CD8-positive, alpha-beta memory T cell (primary cell): Measurements from ENCODE around the gene SGIP1. TPM values are rescaled to one million over a fixed set of nuclear protein-coding genes. Genes with fewer than 3 reads are reported as not detected.

Experiments used
- CTCF ChIA-PET: fragments of 350-600 bp; sonication (Branson Sonifier 250); formaldehyde crosslinking; loops from one replicate; lab custom pipeline; 2021; ENCODE audit warnings: antibody characterized with exemption; lab: Charles Lee
- POLR2A ChIA-PET: fragments of 350-600 bp; sonication (Branson Sonifier 250); formaldehyde crosslinking; loops from one replicate; lab custom pipeline; 2021; ENCODE audit warnings: antibody characterized with exemption; lab: Charles Lee
- DNase-seq, 5 donors: peaks; one replicate each; pipeline versions ENCODE4 v3.0.0 to v3.0.0-alpha.2; 2020 to 2022; ENCODE audit warnings: mixed read lengths in 1 of 5
- H3K27ac ChIP-seq: one replicate; pipeline ENCODE4 v1.7.0; 2013; ENCODE audit warnings: low read depth, mild to moderate bottlenecking, low read length, moderate library complexity
- H3K27me3 ChIP-seq: 2 replicates; pipeline ENCODE4 v1.7.0; 2013; ENCODE audit warnings: low read length, mild to moderate bottlenecking; ENCODE audit not compliant: insufficient read depth, poor library complexity, severe bottlenecking
- H3K36me3 ChIP-seq: 2 replicates; pipeline ENCODE4 v1.7.0; 2013; ENCODE audit warnings: mild to moderate bottlenecking, low read length, moderate library complexity; ENCODE audit not compliant: insufficient read depth
- H3K4me1 ChIP-seq: 2 replicates; pipeline ENCODE4 v1.7.0; 2013; ENCODE audit warnings: mild to moderate bottlenecking, low read length, moderate library complexity; ENCODE audit not compliant: insufficient read depth
- H3K4me3 ChIP-seq: 2 replicates; pipeline ENCODE4 v1.7.0; 2013; ENCODE audit warnings: mild to moderate bottlenecking, low read length
- H3K9me3 ChIP-seq: 2 replicates; pipeline ENCODE4 v1.7.0; 2013; ENCODE audit warnings: mild to moderate bottlenecking, low read length
- H3K27ac Mint-ChIP-seq, 8 donors: one replicate each; pipeline ENCODE4 v1.8.0; 2020 to 2021; ENCODE audit warnings: mixed read lengths in 8 of 8, mild to moderate bottlenecking in 6 of 8, inconsistent platforms in 3 of 8, moderate library complexity in 3 of 8
- H3K27me3 Mint-ChIP-seq, 2 donors: one replicate each; pipeline ENCODE4 v1.8.0; 2020 to 2021; ENCODE audit warnings: mixed read lengths in 2 of 2, mild to moderate bottlenecking in 1 of 2, moderate library complexity in 1 of 2
- H3K36me3 Mint-ChIP-seq, 3 donors: one replicate each; pipeline ENCODE4 v1.8.0; 2020 to 2021; ENCODE audit warnings: mixed read lengths in 3 of 3, inconsistent platforms in 1 of 3, mild to moderate bottlenecking in 1 of 3
- H3K4me1 Mint-ChIP-seq, 3 donors: one replicate each; pipeline ENCODE4 v1.8.0; 2020 to 2021; ENCODE audit warnings: mixed read lengths in 3 of 3, inconsistent platforms in 1 of 3, mild to moderate bottlenecking in 1 of 3
- H3K4me3 Mint-ChIP-seq, 7 donors: one replicate each; pipeline ENCODE4 v1.8.0; 2020 to 2021; ENCODE audit warnings: mixed read lengths in 7 of 7, mild to moderate bottlenecking in 6 of 7, moderate library complexity in 4 of 7, inconsistent platforms in 2 of 7
- H3K9me3 Mint-ChIP-seq, 5 donors: one replicate each; pipeline ENCODE4 v1.8.0; 2020 to 2022; ENCODE audit warnings: mixed read lengths in 5 of 5, mild to moderate bottlenecking in 3 of 5, moderate library complexity in 2 of 5, inconsistent platforms in 1 of 5
- polyA plus RNA-seq: library from polyadenylated mRNA; unstranded; fragments of 300-500 nt; fragmentation: Illumina TruSeq; gene quantifications from one replicate; pipeline ENCODE4 v1.2.3, GENCODE V29; 2021
- total RNA-seq, 2 experiments: library from RNA; stranded (reverse); gene quantifications; one replicate each; pipeline ENCODE4 v1.2.3, GENCODE V29; 2021

SGIP1 gene
- total and polyA plus RNA-seq, 3 experiments from 2014 or later, result not detected

GRCh38 chr1:66535853-66536252 lies 1.9 kb downstream of the SGIP1 start:
- ChIA-PET POLR2A (no interaction called here), CTCF (no interaction called here)
- H3K36me3 Mint-ChIP-seq, result no peaks in the 10 kb centered on the region
- peaks cover 20 to 65% of the 10 kb centered on the region in 2 donors for H3K27me3 Mint-ChIP-seq
- Histone ChIP-seq H3K27ac (no peak overlapping the region), H3K9me3 (no peaks in the 10 kb centered on the region), H3K4me3 (no peak overlapping the region), H3K27me3 (no peaks in the 10 kb centered on the region), H3K36me3 (no peaks in the 10 kb centered on the region), H3K4me1 (no peaks in the 10 kb centered on the region)
- H3K4me1 Mint-ChIP-seq, result peaks cover 5 to 15% (median 5%) of the 10 kb centered on the region in 3 donors
- H3K27ac Mint-ChIP-seq, result no peak overlapping the region
- H3K4me3 Mint-ChIP-seq, result no peak overlapping the region
- H3K9me3 Mint-ChIP-seq, result peaks cover 0 to 2% (median 0%) of the 10 kb centered on the region in 5 donors
- DNase-seq, result no peak

- Histone ChIP-seq H3K4me1 (no peaks in the 10 kb centered on the region), H3K27ac (no peak overlapping the region), H3K4me3 (no peak overlapping the region), H3K27me3 (no peaks in the 10 kb centered on the region), H3K36me3 (no peaks in the 10 kb centered on the region), H3K9me3 (no peaks in the 10 kb centered on the region)
- CTCF ChIA-PET, result no interaction called here
- no peak for DNase-seq
- Mint-ChIP-seq H3K36me3 (no peaks in the 10 kb centered on the region), H3K4me1 (peaks cover 3 to 12% (median 5%) of the 10 kb centered on the region in 3 donors), H3K27ac (no peak overlapping the region), H3K27me3 (peaks cover 13 to 55% of the 10 kb centered on the region in 2 donors), H3K4me3 (no peak overlapping the region), H3K9me3 (no peaks in the 10 kb centered on the region)
- POLR2A ChIA-PET, result no interaction called here
Measured at GRCh38 chr1:66537718-66538117, 3.8 kb downstream of the SGIP1 start.

- no peaks in the 10 kb centered on the region for H3K4me1 ChIP-seq
- no peaks in the 10 kb centered on the region for H3K36me3 ChIP-seq
- no peak overlapping the region for H3K4me3 ChIP-seq
- no peaks in the 10 kb centered on the region for H3K9me3 ChIP-seq
- H3K36me3 Mint-ChIP-seq, result no peaks in the 10 kb centered on the region
- ChIA-PET CTCF (no interaction called here), POLR2A (no interaction called here)
- peaks cover 10 to 44% of the 10 kb centered on the region in 2 donors for H3K27me3 Mint-ChIP-seq
- no peak overlapping the region for H3K4me3 Mint-ChIP-seq
- H3K4me1 Mint-ChIP-seq, result no peaks in the 10 kb centered on the region
- H3K27ac ChIP-seq, result no peak overlapping the region
- no peak overlapping the region for H3K27ac Mint-ChIP-seq
- H3K9me3 Mint-ChIP-seq, result no peaks in the 10 kb centered on the region
- DNase-seq, result no peak
- no peaks in the 10 kb centered on the region for H3K27me3 ChIP-seq
Measured at GRCh38 chr1:66539491-66539890, 5.5 kb downstream of the SGIP1 start.

DNA sequence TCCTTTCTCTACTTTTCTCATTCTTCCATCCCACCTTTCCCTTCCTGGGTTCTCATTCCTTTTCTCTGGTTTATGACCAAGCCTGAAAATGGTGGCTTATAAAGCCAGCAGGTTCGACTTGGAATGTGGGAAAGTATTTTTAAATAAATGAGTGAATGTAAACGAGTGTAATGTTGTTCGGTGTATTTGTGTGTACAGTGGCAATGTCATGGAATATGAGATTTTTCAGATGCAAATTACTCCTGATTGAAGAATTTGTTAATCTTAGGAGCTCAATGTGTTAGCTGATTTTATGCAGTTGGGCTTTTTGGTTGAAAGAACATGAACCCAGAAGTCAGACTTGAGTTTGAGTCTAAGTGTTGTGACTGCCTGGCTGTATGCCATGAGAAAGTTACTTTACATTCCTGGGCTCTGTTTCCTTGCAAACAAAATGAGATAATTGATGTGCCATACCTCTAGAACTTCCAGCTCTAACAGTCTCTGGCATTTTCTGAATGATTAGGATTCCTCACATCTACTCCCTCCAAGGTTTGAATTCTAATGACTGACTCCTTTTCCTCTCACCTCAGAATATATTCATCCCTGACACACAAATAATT lies 6.6 kb downstream of the SGIP1 start:
- Histone ChIP-seq H3K36me3 (no peaks in the 10 kb centered on the region), H3K4me3 (no peak overlapping the region), H3K27me3 (no peaks in the 10 kb centered on the region), H3K27ac (no peak overlapping the region), H3K9me3 (no peaks in the 10 kb centered on the region), H3K4me1 (no peaks in the 10 kb centered on the region)
- peaks cover 9 to 42% of the 10 kb centered on the region in 2 donors for H3K27me3 Mint-ChIP-seq
- H3K27ac Mint-ChIP-seq, result no peak overlapping the region
- no peak for DNase-seq
- no peaks in the 10 kb centered on the region for H3K4me1 Mint-ChIP-seq
- H3K9me3 Mint-ChIP-seq, result no peaks in the 10 kb centered on the region
- no peaks in the 10 kb centered on the region for H3K36me3 Mint-ChIP-seq
- ChIA-PET POLR2A (no interaction called here), CTCF (no interaction called here)
- H3K4me3 Mint-ChIP-seq, result no peak overlapping the region

DNA sequence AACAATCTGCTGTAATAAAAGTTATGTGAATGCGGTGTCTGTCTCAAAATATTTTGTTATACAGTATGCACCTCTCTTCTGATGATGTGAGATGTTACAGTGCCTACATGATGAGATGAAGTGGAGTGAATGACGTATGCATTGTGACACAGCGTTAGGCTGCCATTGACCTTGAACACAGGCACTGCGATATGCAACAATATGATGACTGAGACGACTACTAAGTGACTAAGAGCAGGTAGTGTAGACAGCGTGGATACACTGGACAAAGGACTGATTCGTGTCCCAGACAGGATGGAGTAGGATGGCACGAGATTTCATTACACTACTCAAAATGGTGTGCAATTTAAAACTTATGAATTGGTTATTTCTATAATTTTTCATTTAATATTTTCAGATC lies 8.4 kb downstream of the SGIP1 start:
- Mint-ChIP-seq H3K4me3 (no peak overlapping the region), H3K27me3 (peaks cover 4 to 34% of the 10 kb centered on the region in 2 donors), H3K36me3 (no peaks in the 10 kb centered on the region), H3K27ac (no peak overlapping the region), H3K4me1 (no peaks in the 10 kb centered on the region), H3K9me3 (no peaks in the 10 kb centered on the region)
- H3K9me3 ChIP-seq, result no peaks in the 10 kb centered on the region
- H3K27ac ChIP-seq, result no peak overlapping the region
- no peaks in the 10 kb centered on the region for H3K36me3 ChIP-seq
- no peaks in the 10 kb centered on the region for H3K4me1 ChIP-seq
- no peaks in the 10 kb centered on the region for H3K27me3 ChIP-seq
- CTCF ChIA-PET, result no interaction called here
- H3K4me3 ChIP-seq, result no peak overlapping the region
- POLR2A ChIA-PET, result no interaction called here
- no peak for DNase-seq

GRCh38 chr1:66542811-66543767 lies 9.1 kb downstream of the SGIP1 start:
- no peaks in the 10 kb centered on the region for H3K36me3 Mint-ChIP-seq
- H3K9me3 Mint-ChIP-seq, result no peaks in the 10 kb centered on the region
- H3K4me1 ChIP-seq, result no peaks in the 10 kb centered on the region
- no peaks in the 10 kb centered on the region for H3K36me3 ChIP-seq
- no peak overlapping the region for H3K27ac Mint-ChIP-seq
- no peak for DNase-seq
- CTCF ChIA-PET, result no interaction called here
- H3K9me3 ChIP-seq, result no peaks in the 10 kb centered on the region
- H3K27ac ChIP-seq, result no peak overlapping the region
- no peaks in the 10 kb centered on the region for H3K27me3 ChIP-seq
- no peak overlapping the region for H3K4me3 ChIP-seq
- H3K4me3 Mint-ChIP-seq, result no peak overlapping the region
- peaks cover 8 to 32% of the 10 kb centered on the region in 2 donors for H3K27me3 Mint-ChIP-seq
- POLR2A ChIA-PET, result no interaction called here
- H3K4me1 Mint-ChIP-seq, result no peaks in the 10 kb centered on the region

- H3K27ac ChIP-seq, result no peak overlapping the region
- H3K9me3 Mint-ChIP-seq, result no peaks in the 10 kb centered on the region
- CTCF ChIA-PET, result no interaction called here
Measured at GRCh38 chr1:66546047-66546810, 12.3 kb downstream of the SGIP1 start.

GRCh38 chr1:66549017-66549416 lies 15.1 kb downstream of the SGIP1 start:
- Mint-ChIP-seq H3K4me1 (no peaks in the 10 kb centered on the region), H3K9me3 (no peaks in the 10 kb centered on the region), H3K27ac (no peak overlapping the region), H3K27me3 (peaks cover 6 to 19% of the 10 kb centered on the region in 2 donors), H3K36me3 (no peaks in the 10 kb centered on the region), H3K4me3 (no peak overlapping the region)
- Histone ChIP-seq H3K36me3 (no peaks in the 10 kb centered on the region), H3K4me3 (no peak overlapping the region), H3K9me3 (no peaks in the 10 kb centered on the region), H3K27me3 (no peaks in the 10 kb centered on the region), H3K27ac (no peak overlapping the region), H3K4me1 (no peaks in the 10 kb centered on the region)
- no peak for DNase-seq
- ChIA-PET POLR2A (no interaction called here), CTCF (no interaction called here)

More at GRCh38 chr1:66546047-66546810, 12.3 kb downstream of the SGIP1 start:
- no peaks in the 10 kb centered on the region for H3K36me3 Mint-ChIP-seq
- no peaks in the 10 kb centered on the region for H3K4me1 ChIP-seq
- POLR2A ChIA-PET, result no interaction called here
- no peaks in the 10 kb centered on the region for H3K36me3 ChIP-seq
- no peak for DNase-seq
- H3K9me3 ChIP-seq, result no peaks in the 10 kb centered on the region
- H3K4me3 Mint-ChIP-seq, result no peak overlapping the region
- no peaks in the 10 kb centered on the region for H3K4me1 Mint-ChIP-seq
- H3K4me3 ChIP-seq, result no peak overlapping the region
- H3K27me3 ChIP-seq, result no peaks in the 10 kb centered on the region
- H3K27ac Mint-ChIP-seq, result no peak overlapping the region
- H3K27me3 Mint-ChIP-seq, result peaks cover 8 to 14% of the 10 kb centered on the region in 2 donors
